ENCODE measurements around the gene ATP11A. TPM values are rescaled to one million over a fixed set of nuclear protein-coding genes. Genes with fewer than 3 reads are reported as not detected.

The ATP11A gene
- total RNA-seq, 1 experiment from 2014 or later, result 232 TPM

DNA sequence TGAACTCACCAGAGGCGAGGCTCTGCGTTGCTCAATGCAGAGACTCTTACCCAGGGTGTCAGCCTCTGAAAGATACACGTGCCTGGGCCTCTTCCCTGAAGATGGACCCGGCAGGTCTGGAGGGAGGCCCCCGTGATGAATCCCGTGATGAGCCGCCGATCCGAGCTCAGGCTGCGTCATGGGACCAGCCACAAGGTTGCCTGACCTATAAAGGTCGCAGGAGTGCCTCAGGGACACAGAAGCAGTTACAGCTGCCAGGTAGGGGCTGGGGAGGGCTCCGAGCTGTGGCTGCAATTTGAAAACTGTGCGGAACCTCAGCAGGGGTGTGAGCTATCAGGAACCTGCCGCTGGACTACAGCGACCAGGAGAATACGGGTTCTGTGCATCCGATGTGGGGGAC lies 10.5 kb upstream of the ATP11A start:
- Histone ChIP-seq H3K9me3 (no peaks in the 10 kb centered on the region), H3K27me3 (replicated peaks; ENCODE audit: control insufficient read depth, insufficient read depth, low read length) (no peaks in the 10 kb centered on the region), H3K36me3 (ENCODE audit: control insufficient read depth, insufficient read depth, low read length) (no peaks in the 10 kb centered on the region), H3K4me3 (ENCODE audit: low read depth, low read length) (no peak overlapping the region), H3K4me1 (0 out of 2 replicates have a peak, but pooled peaks cover 2% of the 10 kb centered on the region)
- intact Hi-C loops (cut with micrococcal nuclease; ENCODE audit: unreplicated experiment), result no loop called here
- Mint-ChIP-seq H3K4me3 (ENCODE audit: unreplicated experiment) (no peak overlapping the region), H3K4me1 (ENCODE audit: low read depth, unreplicated experiment) (peaks cover 6% of the 10 kb centered on the region), H3K36me3 (ENCODE audit: insufficient read depth, unreplicated experiment) (peaks cover 1% of the 10 kb centered on the region), H3K27me3 (ENCODE audit: insufficient read depth, unreplicated experiment) (no peaks in the 10 kb centered on the region), H3K9me3 (ENCODE audit: unreplicated experiment) (no peaks in the 10 kb centered on the region), H3K27ac (ENCODE audit: unreplicated experiment) (no peak overlapping the region)
- CTCF ChIA-PET, result no interaction called here
- DNase-seq, result no peak
- TF ChIP-seq, protein P1, sequence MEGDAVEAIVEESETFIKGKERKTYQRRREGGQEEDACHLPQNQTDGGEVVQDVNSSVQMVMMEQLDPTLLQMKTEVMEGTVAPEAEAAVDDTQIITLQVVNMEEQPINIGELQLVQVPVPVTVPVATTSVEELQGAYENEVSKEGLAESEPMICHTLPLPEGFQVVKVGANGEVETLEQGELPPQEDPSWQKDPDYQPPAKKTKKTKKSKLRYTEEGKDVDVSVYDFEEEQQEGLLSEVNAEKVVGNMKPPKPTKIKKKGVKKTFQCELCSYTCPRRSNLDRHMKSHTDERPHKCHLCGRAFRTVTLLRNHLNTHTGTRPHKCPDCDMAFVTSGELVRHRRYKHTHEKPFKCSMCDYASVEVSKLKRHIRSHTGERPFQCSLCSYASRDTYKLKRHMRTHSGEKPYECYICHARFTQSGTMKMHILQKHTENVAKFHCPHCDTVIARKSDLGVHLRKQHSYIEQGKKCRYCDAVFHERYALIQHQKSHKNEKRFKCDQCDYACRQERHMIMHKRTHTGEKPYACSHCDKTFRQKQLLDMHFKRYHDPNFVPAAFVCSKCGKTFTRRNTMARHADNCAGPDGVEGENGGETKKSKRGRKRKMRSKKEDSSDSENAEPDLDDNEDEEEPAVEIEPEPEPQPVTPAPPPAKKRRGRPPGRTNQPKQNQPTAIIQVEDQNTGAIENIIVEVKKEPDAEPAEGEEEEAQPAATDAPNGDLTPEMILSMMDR (IDR thresholded peaks at IDR 0.05; ENCODE audit: insufficient read depth in 1 of 2, low read depth in 1 of 2, low read length in 1 of 2, severe bottlenecking in 1 of 2, unreplicated experiment in 1 of 2), result no peak
- no TSS peak for BruUV-seq (replicated peaks)
- POLR2A ChIA-PET, result no interaction called here

- H3K36me3 Mint-ChIP-seq (ENCODE audit: insufficient read depth, unreplicated experiment), result peaks cover 5% of the 10 kb centered on the region
- Histone ChIP-seq H3K9me3 (no peaks in the 10 kb centered on the region), H3K4me3 (ENCODE audit: low read depth, low read length) (no peak overlapping the region), H3K36me3 (ENCODE audit: control insufficient read depth, insufficient read depth, low read length) (no peaks in the 10 kb centered on the region), H3K27me3 (replicated peaks; ENCODE audit: control insufficient read depth, insufficient read depth, low read length) (no peaks in the 10 kb centered on the region), H3K4me1 (peaks cover 9% of the 10 kb centered on the region)
- H3K4me1 Mint-ChIP-seq (ENCODE audit: low read depth, unreplicated experiment), result peaks cover 8% of the 10 kb centered on the region
- H3K27me3 Mint-ChIP-seq (ENCODE audit: insufficient read depth, unreplicated experiment), result no peaks in the 10 kb centered on the region
- no peaks in the 10 kb centered on the region for H3K9me3 Mint-ChIP-seq (ENCODE audit: unreplicated experiment)
- no peak overlapping the region for H3K27ac Mint-ChIP-seq (ENCODE audit: unreplicated experiment)
- intact Hi-C loops (cut with micrococcal nuclease; ENCODE audit: unreplicated experiment), result loop anchor here (10.0 kb wide), 1 partner anchor 195 kb away; no protein-coding TSS in a partner anchor
- POLR2A ChIA-PET, result no interaction called here
- DNase-seq, result no peak
- no TSS peak for BruUV-seq (replicated peaks)
- TF ChIP-seq, protein P1 (IDR thresholded peaks at IDR 0.05; ENCODE audit: insufficient read depth in 1 of 2, low read depth in 1 of 2, low read length in 1 of 2, severe bottlenecking in 1 of 2, unreplicated experiment in 1 of 2), result no peak
- CTCF ChIA-PET, result no interaction called here
- H3K4me3 Mint-ChIP-seq (ENCODE audit: unreplicated experiment), result no peak overlapping the region
Measured at GRCh38 chr13:112679932-112680677, 9.7 kb upstream of the ATP11A start.

- no peak overlapping the region for H3K27ac Mint-ChIP-seq (ENCODE audit: unreplicated experiment)
- H3K4me3 Mint-ChIP-seq (ENCODE audit: unreplicated experiment), result no peak overlapping the region
- H3K4me1 Mint-ChIP-seq (ENCODE audit: low read depth, unreplicated experiment), result peaks cover 13% of the 10 kb centered on the region
- H3K36me3 Mint-ChIP-seq (ENCODE audit: insufficient read depth, unreplicated experiment), result peaks cover 11% of the 10 kb centered on the region
- CTCF ChIA-PET, result no interaction called here
- no peaks in the 10 kb centered on the region for H3K27me3 Mint-ChIP-seq (ENCODE audit: insufficient read depth, unreplicated experiment)
- no peaks in the 10 kb centered on the region for H3K36me3 ChIP-seq (ENCODE audit: control insufficient read depth, insufficient read depth, low read length)
- no peaks in the 10 kb centered on the region for H3K27me3 ChIP-seq (replicated peaks; ENCODE audit: control insufficient read depth, insufficient read depth, low read length)
- peaks cover 16% of the 10 kb centered on the region for H3K4me1 ChIP-seq
- TF ChIP-seq, protein P1 (IDR thresholded peaks at IDR 0.05; ENCODE audit: insufficient read depth in 1 of 2, low read depth in 1 of 2, low read length in 1 of 2, severe bottlenecking in 1 of 2, unreplicated experiment in 1 of 2), result no peak
- intact Hi-C loops (cut with micrococcal nuclease; ENCODE audit: unreplicated experiment), result loop anchor here (10.0 kb wide), 1 partner anchor 194 kb away; no protein-coding TSS in a partner anchor
- POLR2A ChIA-PET, result no interaction called here
- no peak overlapping the region for H3K4me3 ChIP-seq (ENCODE audit: low read depth, low read length)
- no peak for DNase-seq
- no peaks in the 10 kb centered on the region for H3K9me3 ChIP-seq
- no TSS peak for BruUV-seq (replicated peaks)
- no peaks in the 10 kb centered on the region for H3K9me3 Mint-ChIP-seq (ENCODE audit: unreplicated experiment)
Measured at GRCh38 chr13:112680741-112681360, 9.0 kb upstream of the ATP11A start.

Data from Caco-2 (cell line).